HepG2 (cell line): ENCODE measurements around the gene MTCH1. TPM values are rescaled to one million over a fixed set of nuclear protein-coding genes. Genes with fewer than 3 reads are reported as not detected.
A peak's percentile ranks its signal among the peaks of the same experiment; 100 is the strongest.

Experiments used
- ATAC-seq: fragments of 200-7000 bp; cut with Tn5 transposase; 3 replicates; pipeline ENCODE4 v1.9.1; 2020; ENCODE audit warnings: mild to moderate bottlenecking, moderate library complexity
- BruUV-seq: library from RNA; stranded (reverse); fragments of 400-500 nt; replicated peaks from 2 replicates; lab custom pipeline; 2021; lab: Mats Ljungman, UMichigan
- CTCF ChIA-PET: fragments of 300-600 bp; formaldehyde crosslinking; extraction: SDS; loops from one replicate; lab custom pipeline; 2021; ENCODE audit warnings: low total read pairs, inconsistent platforms, low intra/inter-chr PET ratio; lab: Yijun Ruan, JAX
- POLR2A ChIA-PET: fragments of 350-600 bp; sonication (Branson Sonifier 250); formaldehyde crosslinking; loops from one replicate; lab custom pipeline; 2020; ENCODE audit warnings: antibody characterized with exemption, inconsistent platforms; lab: Yijun Ruan, JAX
- DNase-seq: peaks from one replicate; pipeline ENCODE4 v3.0.0-alpha.2; 2015; ENCODE audit warnings: low spot score
- FAIRE-seq: peaks from 3 replicates; lab custom pipeline; 2011; peaks lifted over from hg19 to GRCh38; lab: Jason Lieb, UNC
- H2AFZ ChIP-seq: one replicate; pipeline ENCODE4 v1.6.1; 2011; ENCODE audit warnings: low read length, inconsistent platforms
- H3K27ac ChIP-seq: fragments of 300-600 bp; 3 replicates; pipeline ENCODE4 v1.8.0; 2011; ENCODE audit warnings: mixed run types, mild to moderate bottlenecking, mixed read lengths, low read length, inconsistent platforms; ENCODE audit not compliant: insufficient read depth; ENCODE audit errors: extremely low read length
- H3K27me3 ChIP-seq, 2 experiments: fragments of 200-600 bp in 1 of 2; 2 replicates in 1 of 2; 3 replicates in 1 of 2; pipeline versions ENCODE4 v1.6.0 to v1.8.0; 2011; ENCODE audit warnings: low read length in 2 of 2, mild to moderate bottlenecking in 2 of 2, moderate library complexity in 2 of 2, inconsistent platforms in 1 of 2; ENCODE audit not compliant: insufficient read depth in 2 of 2, control insufficient read depth in 1 of 2
- H3K36me3 ChIP-seq, 2 experiments: fragments of 200-600 bp in 1 of 2; replicated peaks in 1 of 2; 2 replicates in 1 of 2; 3 replicates in 1 of 2; pipeline versions ENCODE4 v1.5.1 to v1.8.0; 2011; ENCODE audit warnings: low read length in 2 of 2, inconsistent platforms in 1 of 2; ENCODE audit not compliant: insufficient read depth in 2 of 2, control insufficient read depth in 1 of 2
- H3K4me1 ChIP-seq: 2 replicates; pipeline ENCODE4 v1.5.1; 2012; ENCODE audit warnings: low read length, inconsistent platforms; ENCODE audit not compliant: insufficient read depth
- H3K4me2 ChIP-seq: 2 replicates; pipeline ENCODE4 v1.6.0; 2011; ENCODE audit warnings: low read depth, low read length, inconsistent platforms
- H3K4me3 ChIP-seq, 3 experiments: fragments of 200-600 bp in 1 of 3; sonication (generic), shearing (Covaris generic) in 1 of 3; replicated peaks in 1 of 3; 2 replicates each; pipeline ENCODE4 v1.5.1; 2011 to 2016; ENCODE audit warnings: low read length in 3 of 3, inconsistent platforms in 2 of 3, low read depth in 2 of 3, mild to moderate bottlenecking in 2 of 3, control low read depth in 1 of 3, mixed read lengths in 1 of 3; ENCODE audit not compliant: insufficient read depth in 1 of 3
- H3K79me2 ChIP-seq: one replicate; pipeline ENCODE4 v1.6.1; 2011; ENCODE audit warnings: low read length, inconsistent platforms; ENCODE audit not compliant: insufficient read depth
- H3K9ac ChIP-seq: 2 replicates; pipeline ENCODE4 v1.6.0; 2011; ENCODE audit warnings: mild to moderate bottlenecking, low read depth, low read length, inconsistent platforms; ENCODE audit not compliant: insufficient read depth
- H3K9me3 ChIP-seq: 2 replicates; pipeline ENCODE4 v1.5.1; 2012; ENCODE audit warnings: mild to moderate bottlenecking, low read length
- H4K20me1 ChIP-seq: 2 replicates; pipeline ENCODE4 v1.6.0; 2011; ENCODE audit warnings: inconsistent platforms, mild to moderate bottlenecking, low read length, moderate library complexity; ENCODE audit not compliant: insufficient read depth
- ATM ChIP-seq: fragments of 450-650 bp; IDR thresholded peaks from 2 replicates; pipeline ENCODE4 v1.7.1; 2017; ENCODE audit warnings: mild to moderate bottlenecking, borderline replicate concordance
- JARID2 ChIP-seq: sonication (generic); formaldehyde crosslinking; IDR thresholded peaks from 2 replicates; pipeline ENCODE4 v1.8.1; 2023; ENCODE audit warnings: missing genetic modification reagents, inconsistent platforms; ENCODE audit not compliant: insufficient replicate concordance
- MAF1 ChIP-seq: sonication (generic); formaldehyde crosslinking; IDR thresholded peaks from 2 replicates; pipeline ENCODE4 v1.5.0; 2020; ENCODE audit warnings: missing genetic modification reagents, borderline replicate concordance
- NBN ChIP-seq: fragments of 450-650 bp; conservative IDR thresholded peaks from 2 replicates; pipeline ENCODE4 v1.6.1; 2017
- RBFOX2 ChIP-seq: fragments of 200-400 bp; formaldehyde crosslinking; IDR thresholded peaks from 2 replicates; pipeline ENCODE4 v1.6.1; 2017; ENCODE audit warnings: low read depth, mild to moderate bottlenecking, low read length
- SRSF1 ChIP-seq: fragments of 200-400 bp; formaldehyde crosslinking; optimal IDR thresholded peaks from 2 replicates; pipeline ENCODE3; 2017; ENCODE audit warnings: mild to moderate bottlenecking, low read depth, low read length, moderate library complexity
- ZKSCAN1 ChIP-seq: fragments of 150-350 bp; IDR thresholded peaks from 2 replicates; pipeline ENCODE4 v1.6.1; 2014; ENCODE audit warnings: low read length
- ZNF264 ChIP-seq: sonication (generic); formaldehyde crosslinking; IDR thresholded peaks from 2 replicates; pipeline ENCODE4 v1.4.0; 2020; ENCODE audit warnings: missing genetic modification reagents
- ZNF543 ChIP-seq: sonication (generic); formaldehyde crosslinking; IDR thresholded peaks from 2 replicates; pipeline ENCODE4 v1.4.0; 2020; ENCODE audit warnings: mild to moderate bottlenecking, missing genetic modification reagents
- WGBS: methylation state at CpG from one replicate; pipeline ENCODE4 v1.1.6; 2017; ENCODE audit warnings: low lambda C conversion rate; 5-methylcytosine and 5-hydroxymethylcytosine counted together
- in situ Hi-C: cut with HindIII; loops from 2 replicates; pipeline ENCODE4 v1.10.0; 2017; ENCODE audit warnings: low pct_unique_long_range_greater_than_20kb; ENCODE audit not compliant: extremely low pct_ligation_motif_present
- intact Hi-C: fragments of 100-400 bp; cut with micrococcal nuclease; formaldehyde crosslinking; loops from one replicate; pipeline ENCODE4 v1.10.0; 2022; ENCODE audit not compliant: unreplicated experiment
- polyA plus RNA-seq, 8 experiments: library from polyadenylated mRNA; depleted of rRNA in 3 of 8; stranded (reverse) in 7 of 8; unstranded in 1 of 8; fragments of >200 nt; fragmentation: Illumina TruSeq in 4 of 8; extraction: Trizol in 4 of 8; gene quantifications; 2 replicates each; pipeline versions ENCODE4 v1.2.1 to v1.2.3, GENCODE V29; 2011 to 2016; ENCODE audit warnings: low read depth in 4 of 8, missing spikeins in 1 of 8, mixed read lengths in 1 of 8; ENCODE audit not compliant: insufficient read depth in 1 of 8
- total RNA-seq, 5 experiments: library from RNA; depleted of rRNA; stranded (reverse); fragments of >200 nt; fragmentation: Illumina TruSeq; extraction: Trizol; gene quantifications; 2 replicates each; pipeline ENCODE4 v1.2.3, GENCODE V29; 2016; ENCODE audit warnings: low read depth in 1 of 5
- TF ChIP-seq, protein P1 (sequence below): IDR thresholded peaks from 2 replicates; pipeline ENCODE4 v1.6.1; 2016; ENCODE audit warnings: mild to moderate bottlenecking
- TF ChIP-seq, protein P2 (sequence below): sonication (generic); formaldehyde crosslinking; IDR thresholded peaks from 2 replicates; pipeline ENCODE4 v1.4.0; 2020; ENCODE audit warnings: mild to moderate bottlenecking, missing genetic modification reagents
- TF ChIP-seq, protein P3 (sequence below): sonication (generic); formaldehyde crosslinking; IDR thresholded peaks from 2 replicates; pipeline ENCODE4 v1.4.0; 2020; ENCODE audit warnings: missing genetic modification reagents

The MTCH1 gene
- total and polyA plus RNA-seq, 2 of the 13 experiments (the other 11 are each of a cell fraction or from before 2014, with no cell fraction given): 86.2 to 144 TPM

DNA sequence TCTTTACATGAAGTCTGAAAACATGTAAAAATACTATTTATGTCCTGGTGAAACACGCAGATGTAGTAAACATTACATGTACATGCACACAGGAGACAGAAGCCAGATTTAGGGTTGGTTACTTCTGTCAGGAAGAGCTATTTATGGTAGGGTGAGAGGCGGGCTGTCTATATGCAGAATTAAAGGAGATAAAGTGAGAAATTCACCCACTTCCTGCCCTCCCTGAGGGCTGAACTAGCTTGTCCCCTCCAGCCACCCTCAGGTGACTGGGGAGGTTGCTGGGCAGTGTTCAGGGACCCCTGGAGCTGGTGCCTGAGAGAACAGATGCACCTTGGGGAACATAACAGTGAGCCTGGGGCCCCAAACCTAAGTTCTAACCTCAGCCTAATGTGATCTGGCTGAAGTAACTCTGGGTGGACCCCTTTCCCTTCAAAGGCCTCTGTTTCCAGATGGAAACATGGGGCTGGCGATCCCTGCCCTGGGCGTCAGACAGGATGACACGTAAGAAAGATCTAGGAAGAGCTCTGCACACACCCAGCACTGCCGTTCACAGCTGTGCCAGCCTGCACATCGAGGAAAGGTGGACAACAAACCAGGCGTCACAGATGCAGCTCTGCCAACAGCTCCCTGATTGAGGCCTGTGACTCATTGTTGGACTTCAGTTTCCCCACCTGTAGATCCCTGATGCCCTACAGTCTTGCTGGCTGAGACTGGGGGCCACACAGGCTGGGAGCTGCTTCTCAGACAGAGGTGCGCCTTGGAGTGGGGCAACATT is 30.1 kb downstream of the MTCH1 start:
- CTCF ChIA-PET: no interaction called here
- intact Hi-C loops: no loop called here
- DNase-seq (no peak), FAIRE-seq (no peak)
- Histone ChIP-seq H4K20me1 (no peaks in the 10 kb centered on the region), H2AFZ (no peak overlapping the region), H3K9me3 (no peaks in the 10 kb centered on the region), H3K9ac (no peak overlapping the region), H3K4me3 (no peak overlapping the region), H3K27ac (no peak overlapping the region), H3K79me2 (no peaks in the 10 kb centered on the region), H3K4me2 (no peak overlapping the region)
- POLR2A ChIA-PET: interaction anchor here (1.7 kb wide), 1 partner anchor 30 kb away, joined by 5 read pairs; the partner anchor contains the start of gene MTCH1
- BruUV-seq: no TSS peak
- in situ Hi-C loops: no loop called here
- TF ChIP-seq JARID2 (no peak), ZNF543 (CRISPR knock-in tag) (no peak), ZKSCAN1 (no peak), SRSF1 (no peak), ATM (no peak), RBFOX2 (no peak), NBN (no peak), MAF1 (no peak), ZNF264 (CRISPR knock-in tag) (no peak)
- TF ChIP-seq, protein P1, sequence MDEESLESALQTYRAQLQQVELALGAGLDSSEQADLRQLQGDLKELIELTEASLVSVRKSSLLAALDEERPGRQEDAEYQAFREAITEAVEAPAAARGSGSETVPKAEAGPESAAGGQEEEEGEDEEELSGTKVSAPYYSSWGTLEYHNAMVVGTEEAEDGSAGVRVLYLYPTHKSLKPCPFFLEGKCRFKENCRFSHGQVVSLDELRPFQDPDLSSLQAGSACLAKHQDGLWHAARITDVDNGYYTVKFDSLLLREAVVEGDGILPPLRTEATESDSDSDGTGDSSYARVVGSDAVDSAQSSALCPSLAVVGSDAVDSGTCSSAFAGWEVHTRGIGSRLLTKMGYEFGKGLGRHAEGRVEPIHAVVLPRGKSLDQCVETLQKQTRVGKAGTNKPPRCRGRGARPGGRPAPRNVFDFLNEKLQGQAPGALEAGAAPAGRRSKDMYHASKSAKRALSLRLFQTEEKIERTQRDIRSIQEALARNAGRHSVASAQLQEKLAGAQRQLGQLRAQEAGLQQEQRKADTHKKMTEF (CRISPR knock-in tag): no peak
- TF ChIP-seq, protein P2, sequence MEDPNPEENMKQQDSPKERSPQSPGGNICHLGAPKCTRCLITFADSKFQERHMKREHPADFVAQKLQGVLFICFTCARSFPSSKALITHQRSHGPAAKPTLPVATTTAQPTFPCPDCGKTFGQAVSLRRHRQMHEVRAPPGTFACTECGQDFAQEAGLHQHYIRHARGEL (CRISPR knock-in tag): no peak
- TF ChIP-seq, protein P3, sequence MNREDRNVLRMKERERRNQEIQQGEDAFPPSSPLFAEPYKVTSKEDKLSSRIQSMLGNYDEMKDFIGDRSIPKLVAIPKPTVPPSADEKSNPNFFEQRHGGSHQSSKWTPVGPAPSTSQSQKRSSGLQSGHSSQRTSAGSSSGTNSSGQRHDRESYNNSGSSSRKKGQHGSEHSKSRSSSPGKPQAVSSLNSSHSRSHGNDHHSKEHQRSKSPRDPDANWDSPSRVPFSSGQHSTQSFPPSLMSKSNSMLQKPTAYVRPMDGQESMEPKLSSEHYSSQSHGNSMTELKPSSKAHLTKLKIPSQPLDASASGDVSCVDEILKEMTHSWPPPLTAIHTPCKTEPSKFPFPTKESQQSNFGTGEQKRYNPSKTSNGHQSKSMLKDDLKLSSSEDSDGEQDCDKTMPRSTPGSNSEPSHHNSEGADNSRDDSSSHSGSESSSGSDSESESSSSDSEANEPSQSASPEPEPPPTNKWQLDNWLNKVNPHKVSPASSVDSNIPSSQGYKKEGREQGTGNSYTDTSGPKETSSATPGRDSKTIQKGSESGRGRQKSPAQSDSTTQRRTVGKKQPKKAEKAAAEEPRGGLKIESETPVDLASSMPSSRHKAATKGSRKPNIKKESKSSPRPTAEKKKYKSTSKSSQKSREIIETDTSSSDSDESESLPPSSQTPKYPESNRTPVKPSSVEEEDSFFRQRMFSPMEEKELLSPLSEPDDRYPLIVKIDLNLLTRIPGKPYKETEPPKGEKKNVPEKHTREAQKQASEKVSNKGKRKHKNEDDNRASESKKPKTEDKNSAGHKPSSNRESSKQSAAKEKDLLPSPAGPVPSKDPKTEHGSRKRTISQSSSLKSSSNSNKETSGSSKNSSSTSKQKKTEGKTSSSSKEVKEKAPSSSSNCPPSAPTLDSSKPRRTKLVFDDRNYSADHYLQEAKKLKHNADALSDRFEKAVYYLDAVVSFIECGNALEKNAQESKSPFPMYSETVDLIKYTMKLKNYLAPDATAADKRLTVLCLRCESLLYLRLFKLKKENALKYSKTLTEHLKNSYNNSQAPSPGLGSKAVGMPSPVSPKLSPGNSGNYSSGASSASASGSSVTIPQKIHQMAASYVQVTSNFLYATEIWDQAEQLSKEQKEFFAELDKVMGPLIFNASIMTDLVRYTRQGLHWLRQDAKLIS (CRISPR knock-in tag): no peak
- TF ChIP-seq, all 625 proteins: peak for 0
- 42% methylated on average over 6 of the region's 9 CpGs for WGBS
- Histone ChIP-seq H3K4me1 (peaks cover 4% of the 10 kb centered on the region; the same call in 1 of the 2 replicates), H3K36me3 (no peaks in the 10 kb centered on the region), H3K27me3 (peaks cover 12 to 50% of the 10 kb centered on the region in 2 experiments; a peak in 3 of 5 replicates)
- peak; percentile 12; the same call in 1 of the 3 replicates for ATAC-seq
